ENCODE data around the gene HOPX. TPM values are rescaled to one million over a fixed set of nuclear protein-coding genes. Genes with fewer than 3 reads are reported as not detected.

HOPX gene
- total and polyA plus RNA-seq, 8 donors: 0.43 to 29.3 (median 4.9) TPM

DNA sequence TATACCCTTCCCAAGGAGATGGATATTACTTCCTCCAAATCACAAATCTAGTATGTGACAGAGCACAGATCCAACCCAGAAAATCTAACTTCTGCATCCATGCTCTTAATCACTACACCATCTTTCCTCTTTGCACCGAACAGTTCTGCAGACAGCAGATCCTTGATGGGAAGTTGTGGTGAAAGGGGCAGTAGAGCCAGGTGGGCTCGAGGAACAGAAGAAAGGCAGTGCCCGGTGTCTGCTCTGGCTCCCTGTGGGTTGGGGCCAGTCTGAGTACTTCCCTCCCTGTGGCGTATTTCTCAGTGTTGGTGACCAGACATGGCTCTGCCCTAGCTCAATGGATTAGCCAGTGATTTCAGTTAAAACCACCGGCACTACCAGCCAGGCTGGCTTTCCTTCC is 15.3 kb downstream of the HOPX start:
- Histone ChIP-seq H3K4me3 (no peak overlapping the region), H3K36me3 (no peaks in the 10 kb centered on the region), H3K27ac (no peak overlapping the region), H3K27me3 (no peaks in the 10 kb centered on the region), H3K9me3 (no peaks in the 10 kb centered on the region), H3K4me1 (no peaks in the 10 kb centered on the region)
- FAIRE-seq (no peak), ATAC-seq (no peak), DNase-seq (no peak)
- intact Hi-C loops (cut with DNase I): no loop called here
- TF ChIP-seq, protein P1, sequence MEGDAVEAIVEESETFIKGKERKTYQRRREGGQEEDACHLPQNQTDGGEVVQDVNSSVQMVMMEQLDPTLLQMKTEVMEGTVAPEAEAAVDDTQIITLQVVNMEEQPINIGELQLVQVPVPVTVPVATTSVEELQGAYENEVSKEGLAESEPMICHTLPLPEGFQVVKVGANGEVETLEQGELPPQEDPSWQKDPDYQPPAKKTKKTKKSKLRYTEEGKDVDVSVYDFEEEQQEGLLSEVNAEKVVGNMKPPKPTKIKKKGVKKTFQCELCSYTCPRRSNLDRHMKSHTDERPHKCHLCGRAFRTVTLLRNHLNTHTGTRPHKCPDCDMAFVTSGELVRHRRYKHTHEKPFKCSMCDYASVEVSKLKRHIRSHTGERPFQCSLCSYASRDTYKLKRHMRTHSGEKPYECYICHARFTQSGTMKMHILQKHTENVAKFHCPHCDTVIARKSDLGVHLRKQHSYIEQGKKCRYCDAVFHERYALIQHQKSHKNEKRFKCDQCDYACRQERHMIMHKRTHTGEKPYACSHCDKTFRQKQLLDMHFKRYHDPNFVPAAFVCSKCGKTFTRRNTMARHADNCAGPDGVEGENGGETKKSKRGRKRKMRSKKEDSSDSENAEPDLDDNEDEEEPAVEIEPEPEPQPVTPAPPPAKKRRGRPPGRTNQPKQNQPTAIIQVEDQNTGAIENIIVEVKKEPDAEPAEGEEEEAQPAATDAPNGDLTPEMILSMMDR (IDR thresholded peaks at IDR 0.05): no peak
- 64 to 75% methylated on average over 5 of the region's 5 CpGs for WGBS, 2 donors

DNA sequence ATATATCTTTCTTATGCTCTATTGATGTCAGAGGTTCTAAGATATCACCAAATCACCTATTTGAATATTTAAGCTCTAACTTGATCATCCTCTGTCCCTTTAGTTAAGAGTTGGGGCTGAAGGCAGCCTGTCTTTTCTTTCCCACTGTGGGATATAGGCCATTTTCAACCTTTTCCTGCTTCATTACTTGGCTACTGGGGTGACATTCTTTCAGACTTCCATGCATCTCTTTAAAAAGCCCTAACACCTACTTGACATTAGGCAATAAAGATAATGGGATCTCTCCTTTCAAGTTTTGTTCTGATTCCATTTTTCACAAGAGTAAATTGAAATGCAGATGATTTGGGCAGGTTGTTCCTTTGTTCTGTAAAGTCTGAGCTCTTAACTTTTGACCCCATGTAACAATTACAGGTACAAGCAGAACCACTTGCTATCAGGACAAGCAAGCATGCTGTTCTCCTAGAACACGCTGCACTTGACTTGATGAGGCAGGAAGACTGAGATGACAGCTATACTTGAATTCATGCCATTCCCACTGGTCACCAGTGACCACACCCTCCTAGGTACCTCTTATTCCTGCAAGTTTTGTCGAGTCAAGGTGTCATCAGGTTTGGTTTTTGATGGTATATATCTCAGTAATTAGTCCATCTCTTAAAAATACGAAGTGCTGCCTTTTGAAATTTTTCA is 18.2 kb downstream of the HOPX start:
- TF ChIP-seq, protein P1 (IDR thresholded peaks at IDR 0.05): no peak
- Histone ChIP-seq H3K4me1 (no peaks in the 10 kb centered on the region), H3K36me3 (no peaks in the 10 kb centered on the region), H3K9me3 (no peaks in the 10 kb centered on the region), H3K27me3 (no peaks in the 10 kb centered on the region), H3K4me3 (no peak overlapping the region), H3K27ac (no peak overlapping the region)
- FAIRE-seq: no peak
- no peak for ATAC-seq
- 51 to 58% methylated on average over 3 of the region's 3 CpGs for WGBS, 2 donors
- no peak for DNase-seq
- intact Hi-C loops (cut with DNase I): no loop called here

DNA sequence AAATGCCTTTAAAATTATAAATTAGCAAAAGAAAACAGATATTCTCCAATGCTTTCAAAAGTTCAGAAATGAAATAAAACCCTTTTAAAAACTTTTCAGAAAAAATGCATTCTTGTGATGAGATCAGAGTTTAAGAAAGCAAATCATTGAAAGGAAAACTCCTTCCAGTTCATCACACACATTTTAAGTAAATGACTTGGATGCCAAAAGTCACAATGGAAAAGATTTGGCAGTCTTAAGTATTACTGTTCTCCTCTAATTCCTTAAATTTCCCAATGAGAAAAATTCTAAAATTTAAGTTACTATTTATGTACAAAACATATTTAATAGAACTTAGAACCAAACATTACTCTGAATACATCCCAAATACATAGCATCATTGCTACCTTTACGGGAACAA is 21.1 kb downstream of the HOPX start:
- WGBS, 2 donors: 73 to 84% methylated on average over 1 of the region's 1 CpG
- H3K4me1 ChIP-seq: peaks cover 0 to 2% (median 0%) of the 10 kb centered on the region in 3 donors
- ATAC-seq (no peak), DNase-seq (no peak), FAIRE-seq (no peak)
- TF ChIP-seq, protein P1 (IDR thresholded peaks at IDR 0.05): no peak
- H3K36me3 ChIP-seq: no peaks in the 10 kb centered on the region
- H3K27ac ChIP-seq: no peak overlapping the region
- H3K27me3 ChIP-seq: peaks cover 0 to 4% (median 0%) of the 10 kb centered on the region in 4 donors
- H3K4me3 ChIP-seq: no peak overlapping the region
- no peaks in the 10 kb centered on the region for H3K9me3 ChIP-seq
- intact Hi-C loops (cut with DNase I): no loop called here

DNA sequence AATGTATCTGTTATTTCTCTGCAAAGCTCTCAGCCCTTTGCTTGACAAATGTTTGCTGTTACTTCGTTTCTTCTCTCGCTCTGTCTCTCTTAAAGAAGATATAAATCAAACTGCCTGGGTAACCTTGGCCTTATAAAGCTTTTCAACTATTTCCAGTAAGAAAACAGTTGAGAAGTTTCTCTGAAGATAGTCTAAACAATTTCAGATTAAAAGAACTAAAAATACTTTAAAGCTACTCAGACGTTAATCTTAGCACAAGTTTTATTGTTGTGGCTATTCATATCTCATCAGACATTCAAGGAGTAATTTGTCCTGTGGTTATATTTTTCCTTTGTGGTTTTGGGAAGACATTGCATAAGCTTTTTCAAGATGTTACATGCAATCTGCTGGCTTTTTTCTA is 22.6 kb downstream of the HOPX start:
- DNase-seq (no peak), FAIRE-seq (peak; percentile 34), ATAC-seq (no peak)
- TF ChIP-seq, protein P1 (IDR thresholded peaks at IDR 0.05): no peak
- intact Hi-C loops (cut with DNase I): no loop called here
- Histone ChIP-seq H3K9me3 (no peaks in the 10 kb centered on the region), H3K4me3 (no peak overlapping the region), H3K27me3 (peaks cover 0 to 4% (median 0%) of the 10 kb centered on the region in 4 donors), H3K27ac (no peak overlapping the region), H3K36me3 (no peaks in the 10 kb centered on the region), H3K4me1 (peaks cover 0 to 3% (median 0%) of the 10 kb centered on the region in 3 donors)
- 40 to 57% methylated on average over 3 of the region's 3 CpGs for WGBS, 2 donors

DNA sequence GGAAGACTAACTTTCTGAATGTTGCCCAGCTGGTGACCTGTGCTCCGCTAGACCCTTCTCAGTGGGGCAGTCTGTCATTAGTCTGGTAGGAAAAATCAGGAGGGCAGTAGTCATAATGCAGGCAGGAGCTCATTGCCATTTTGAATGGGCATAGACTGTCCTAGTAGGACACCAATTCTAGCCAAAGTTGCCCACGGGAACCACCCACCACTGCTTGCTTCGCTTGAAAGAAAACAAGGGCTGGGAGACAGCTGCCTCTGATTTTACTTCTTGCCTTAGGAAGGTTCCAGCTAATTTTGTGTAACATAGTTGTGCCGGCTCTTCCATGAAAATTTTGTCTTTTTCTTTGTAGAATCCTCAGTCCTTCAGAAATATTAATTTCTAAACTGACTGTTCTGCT is 23.3 kb downstream of the HOPX start:
- Histone ChIP-seq H3K27me3 (peaks cover 0 to 8% (median 0%) of the 10 kb centered on the region in 4 donors), H3K27ac (no peak overlapping the region), H3K4me3 (no peak overlapping the region), H3K4me1 (peaks cover 0 to 3% (median 0%) of the 10 kb centered on the region in 3 donors), H3K9me3 (no peaks in the 10 kb centered on the region), H3K36me3 (no peaks in the 10 kb centered on the region)
- 76 to 80% methylated on average over 4 of the region's 4 CpGs for WGBS, 2 donors
- DNase-seq (no peak), ATAC-seq (no peak), FAIRE-seq (no peak)
- TF ChIP-seq, protein P1 (IDR thresholded peaks at IDR 0.05): no peak
- intact Hi-C loops (cut with DNase I): no loop called here
